Left ventricle myocardium inferior (tissue), 1 donor: ENCODE data around the gene ST3GAL3. TPM values are rescaled to one million over a fixed set of nuclear protein-coding genes. Genes with fewer than 3 reads are reported as not detected.
A peak's percentile ranks its signal among the peaks of the same experiment; 100 is the strongest.

ENCODE experiments used
- DNase-seq: peaks from one replicate; pipeline ENCODE4 v3.0.0-alpha.2; 2020
- H3K27ac ChIP-seq: fragments of 200-600 bp; replicated peaks from 2 replicates; pipeline ENCODE4 v1.8.0; 2021
- H3K27me3 ChIP-seq: fragments of 200-600 bp; 2 replicates; pipeline ENCODE4 v1.8.0; 2021; ENCODE audit warnings: low read depth
- H3K36me3 ChIP-seq: fragments of 200-600 bp; 2 replicates; pipeline ENCODE4 v1.8.0; 2021
- H3K4me1 ChIP-seq: fragments of 200-600 bp; 2 replicates; pipeline ENCODE4 v1.8.0; 2021
- H3K4me3 ChIP-seq: fragments of 200-600 bp; 2 replicates; pipeline ENCODE4 v1.8.0; 2021; ENCODE audit warnings: mild to moderate bottlenecking, moderate library complexity
- H3K9me3 ChIP-seq: fragments of 200-600 bp; replicated peaks from 2 replicates; pipeline ENCODE4 v1.8.0; 2021
- intact Hi-C: fragments of 100-400 bp; cut with micrococcal nuclease; formaldehyde crosslinking; loops from one replicate; pipeline ENCODE4 v1.11.0; 2022
- total RNA-seq: library from RNA; stranded (reverse); fragmentation: NEBNext Ultra II Directional; extraction: Animal tissue kit (Norgen Biotek cat#: 25700); gene quantifications from one replicate; pipeline ENCODE4 v1.2.1, GENCODE V29; 2021
- TF ChIP-seq, protein P1 (sequence below): fragments of 200-600 bp; IDR thresholded peaks from 2 replicates; pipeline ENCODE4 v1.8.0; 2021; ENCODE audit warnings: antibody characterized with exemption, mild to moderate bottlenecking, borderline replicate concordance
- donor health status: DM: no; HTN: yes; CAD: no; lungs with severe emphysema.

The ST3GAL3 gene
- total RNA-seq, 1 donor from 2014 or later, result 29.9 TPM

DNA sequence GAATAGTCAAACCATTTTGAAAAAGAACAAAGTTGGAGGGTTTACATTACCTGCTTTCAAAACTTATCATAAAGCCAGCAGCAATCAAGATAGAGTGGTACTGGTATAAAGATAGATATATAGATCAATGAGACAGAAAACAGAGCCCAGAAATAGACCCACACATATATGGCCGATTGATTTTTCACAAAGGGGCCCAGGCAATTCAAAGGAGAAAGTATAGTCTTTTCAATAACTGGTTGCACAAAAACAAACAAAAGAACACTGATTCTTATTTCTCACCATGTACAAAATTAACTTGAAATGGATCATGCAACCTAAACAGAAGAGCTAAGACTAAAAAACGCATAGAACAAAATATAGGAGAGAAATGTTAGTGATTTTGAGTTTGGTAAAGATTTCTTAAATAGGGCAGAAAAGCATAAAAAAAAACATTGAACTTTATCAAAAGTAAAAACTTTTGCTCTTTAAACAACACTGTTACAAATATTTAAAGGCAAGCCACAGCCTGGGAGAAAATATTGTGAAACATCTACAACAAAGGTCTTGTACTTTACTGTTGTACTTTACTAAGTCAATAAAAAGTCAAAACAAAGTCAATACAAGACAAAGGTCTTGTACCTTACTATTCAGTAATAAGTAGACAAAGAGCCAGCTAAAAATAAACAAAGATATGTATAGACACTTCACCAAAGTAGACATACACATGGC lies 50.2 kb downstream of the ST3GAL3 start:
- TF ChIP-seq, protein P1, sequence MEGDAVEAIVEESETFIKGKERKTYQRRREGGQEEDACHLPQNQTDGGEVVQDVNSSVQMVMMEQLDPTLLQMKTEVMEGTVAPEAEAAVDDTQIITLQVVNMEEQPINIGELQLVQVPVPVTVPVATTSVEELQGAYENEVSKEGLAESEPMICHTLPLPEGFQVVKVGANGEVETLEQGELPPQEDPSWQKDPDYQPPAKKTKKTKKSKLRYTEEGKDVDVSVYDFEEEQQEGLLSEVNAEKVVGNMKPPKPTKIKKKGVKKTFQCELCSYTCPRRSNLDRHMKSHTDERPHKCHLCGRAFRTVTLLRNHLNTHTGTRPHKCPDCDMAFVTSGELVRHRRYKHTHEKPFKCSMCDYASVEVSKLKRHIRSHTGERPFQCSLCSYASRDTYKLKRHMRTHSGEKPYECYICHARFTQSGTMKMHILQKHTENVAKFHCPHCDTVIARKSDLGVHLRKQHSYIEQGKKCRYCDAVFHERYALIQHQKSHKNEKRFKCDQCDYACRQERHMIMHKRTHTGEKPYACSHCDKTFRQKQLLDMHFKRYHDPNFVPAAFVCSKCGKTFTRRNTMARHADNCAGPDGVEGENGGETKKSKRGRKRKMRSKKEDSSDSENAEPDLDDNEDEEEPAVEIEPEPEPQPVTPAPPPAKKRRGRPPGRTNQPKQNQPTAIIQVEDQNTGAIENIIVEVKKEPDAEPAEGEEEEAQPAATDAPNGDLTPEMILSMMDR, result no peak
- intact Hi-C loops, result no loop called here
- no peak overlapping the region for H3K27ac ChIP-seq
- no peak overlapping the region for H3K4me3 ChIP-seq
- no peaks in the 10 kb centered on the region for H3K36me3 ChIP-seq
- peaks cover 4% of the 10 kb centered on the region for H3K4me1 ChIP-seq
- no peaks in the 10 kb centered on the region for H3K9me3 ChIP-seq
- H3K27me3 ChIP-seq, result no peaks in the 10 kb centered on the region
- no peak for DNase-seq

DNA sequence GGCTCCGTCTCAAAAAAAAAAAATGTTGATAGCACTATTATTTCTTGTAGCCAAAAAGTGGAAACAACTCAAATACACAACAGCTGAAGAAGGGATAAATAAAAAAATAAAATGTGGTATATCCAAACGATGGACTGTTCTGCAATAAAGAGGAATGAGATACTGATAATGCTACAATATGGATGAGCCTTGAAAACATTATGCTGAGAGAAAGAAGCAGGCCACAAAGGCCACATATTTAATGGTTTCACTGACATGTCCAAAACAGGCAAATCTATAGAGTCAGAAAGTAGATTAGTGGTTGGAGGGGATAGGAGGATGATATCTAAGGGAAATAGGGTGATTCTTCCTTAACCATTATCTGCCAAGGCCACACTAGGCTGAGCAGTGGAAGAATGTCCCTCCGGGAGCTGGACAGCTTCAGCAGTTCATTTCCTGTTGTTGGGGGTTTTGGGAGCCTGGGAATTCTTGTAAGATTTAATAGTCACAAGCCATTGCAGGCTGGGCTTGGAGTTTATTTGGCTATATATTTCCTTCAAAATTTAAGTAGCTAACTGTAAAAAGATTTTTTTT lies 53.5 kb downstream of the ST3GAL3 start:
- no peaks in the 10 kb centered on the region for H3K27me3 ChIP-seq
- DNase-seq, result no peak
- H3K9me3 ChIP-seq, result no peaks in the 10 kb centered on the region
- peaks cover 17% of the 10 kb centered on the region for H3K4me1 ChIP-seq
- H3K4me3 ChIP-seq, result no peak overlapping the region
- H3K27ac ChIP-seq, result no peak overlapping the region
- intact Hi-C loops, result loop anchor here (10.0 kb wide), 1 partner anchor 284 kb away; no protein-coding TSS in a partner anchor
- TF ChIP-seq, protein P1, result no peak
- H3K36me3 ChIP-seq, result no peaks in the 10 kb centered on the region

GRCh38 chr1:43763497-43763973 lies 56.2 kb downstream of the ST3GAL3 start:
- H3K36me3 ChIP-seq, result no peaks in the 10 kb centered on the region
- peak; percentile 30 for DNase-seq
- intact Hi-C loops, result loop anchor here (10.0 kb wide), 1 partner anchor 281 kb away; no protein-coding TSS in a partner anchor
- peaks cover 17% of the 10 kb centered on the region for H3K4me1 ChIP-seq
- H3K4me3 ChIP-seq, result no peak overlapping the region
- H3K27ac ChIP-seq, result no peak overlapping the region
- no peaks in the 10 kb centered on the region for H3K9me3 ChIP-seq
- no peaks in the 10 kb centered on the region for H3K27me3 ChIP-seq
- TF ChIP-seq, protein P1, result peak; percentile 88

DNA sequence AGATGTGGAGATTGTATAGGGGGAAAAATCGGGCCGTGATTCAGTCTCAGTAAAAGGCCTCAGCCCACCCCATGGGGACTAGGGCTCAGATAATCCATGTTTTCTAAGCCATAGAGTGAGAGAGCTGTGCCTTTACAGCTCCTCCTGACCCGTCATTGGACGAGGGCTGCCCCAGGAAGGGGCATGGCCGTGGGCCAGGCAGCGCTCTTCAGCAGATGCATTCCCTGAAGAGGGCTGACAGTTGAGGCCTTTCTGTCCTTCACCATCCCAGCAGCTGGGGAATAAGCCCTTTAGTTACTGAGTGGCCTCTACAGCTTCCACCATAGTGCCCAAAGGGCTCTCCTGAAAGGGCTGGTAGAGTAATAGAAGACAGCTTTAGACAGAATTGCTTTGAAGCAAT lies 57.2 kb downstream of the ST3GAL3 start:
- TF ChIP-seq, protein P1, result no peak
- H3K4me3 ChIP-seq, result no peak overlapping the region
- H3K27me3 ChIP-seq, result no peaks in the 10 kb centered on the region
- intact Hi-C loops, result loop anchor here (10.0 kb wide), 1 partner anchor 280 kb away; no protein-coding TSS in a partner anchor
- H3K36me3 ChIP-seq, result no peaks in the 10 kb centered on the region
- H3K27ac ChIP-seq, result no peak overlapping the region
- peaks cover 17% of the 10 kb centered on the region for H3K4me1 ChIP-seq
- DNase-seq, result no peak
- H3K9me3 ChIP-seq, result no peaks in the 10 kb centered on the region

- Histone ChIP-seq H3K9me3 (no peaks in the 10 kb centered on the region), H3K27me3 (no peaks in the 10 kb centered on the region), H3K36me3 (no peaks in the 10 kb centered on the region), H3K27ac (no peak overlapping the region), H3K4me1 (peaks cover 13% of the 10 kb centered on the region), H3K4me3 (no peak overlapping the region)
- intact Hi-C loops, result loop anchor here (5.0 to 10.0 kb wide), 2 partner anchors 171 to 279 kb away; no protein-coding TSS in a partner anchor
- TF ChIP-seq, protein P1, result no peak
- DNase-seq, result no peak
Observed at GRCh38 chr1:43766086-43766784, 58.9 kb downstream of the ST3GAL3 start.
